H9 (cell line): ENCODE data around the gene AGO1. TPM values are rescaled to one million over a fixed set of nuclear protein-coding genes. Genes with fewer than 3 reads are reported as not detected.

ENCODE experiments used
- DNase-seq: peaks from one replicate; pipeline ENCODE4 v3.0.0-alpha.2; 2017
- H2AFZ ChIP-seq: one replicate; pipeline ENCODE4 v1.6.1; 2013; ENCODE audit warnings: mild to moderate bottlenecking, low read length, control low read depth, moderate library complexity
- H2AK5ac ChIP-seq: 2 replicates; pipeline ENCODE4 v1.6.1; 2013; ENCODE audit warnings: low read length, control low read depth, mixed read lengths; ENCODE audit not compliant: insufficient read length
- H2BK120ac ChIP-seq: one replicate; pipeline ENCODE4 v1.6.1; 2013; ENCODE audit warnings: low read depth, mild to moderate bottlenecking, low read length, control low read depth, inconsistent platforms; ENCODE audit not compliant: poor library complexity, severe bottlenecking
- H2BK12ac ChIP-seq: 2 replicates; pipeline ENCODE4 v1.6.1; 2013; ENCODE audit warnings: low read length, control low read depth, mixed read lengths, low read depth; ENCODE audit not compliant: insufficient read length
- H2BK15ac ChIP-seq: 2 replicates; pipeline ENCODE4 v1.6.1; 2013; ENCODE audit warnings: low read depth, low read length, control low read depth
- H2BK20ac ChIP-seq: one replicate; pipeline ENCODE4 v1.6.1; 2013; ENCODE audit warnings: low read depth, mild to moderate bottlenecking, low read length, control low read depth, inconsistent platforms; ENCODE audit not compliant: poor library complexity, severe bottlenecking
- H2BK5ac ChIP-seq: 2 replicates; pipeline ENCODE4 v1.6.1; 2013; ENCODE audit warnings: low read length, control low read depth, mixed read lengths; ENCODE audit not compliant: insufficient read length
- H3K14ac ChIP-seq: 2 replicates; pipeline ENCODE4 v1.6.1; 2013; ENCODE audit warnings: low read length, control low read depth; ENCODE audit not compliant: insufficient read depth
- H3K18ac ChIP-seq: 2 replicates; pipeline ENCODE4 v1.6.1; 2013; ENCODE audit warnings: low read depth, mild to moderate bottlenecking, mixed read lengths, low read length, control low read depth; ENCODE audit not compliant: insufficient read length
- H3K23ac ChIP-seq: 2 replicates; pipeline ENCODE4 v1.6.1; 2013; ENCODE audit warnings: low read length, control low read depth, mixed read lengths, low read depth; ENCODE audit not compliant: insufficient read length
- H3K23me2 ChIP-seq: 2 replicates; pipeline ENCODE4 v1.6.1; 2013; ENCODE audit warnings: low read depth, mild to moderate bottlenecking, mixed read lengths, low read length, control low read depth; ENCODE audit not compliant: insufficient read length, poor library complexity, severe bottlenecking
- H3K27ac ChIP-seq: 2 replicates; pipeline ENCODE4 v1.5.1; 2013; ENCODE audit warnings: low read length, control low read depth, mixed read lengths, low read depth; ENCODE audit not compliant: insufficient read length
- H3K27me3 ChIP-seq: 2 replicates; pipeline ENCODE4 v1.6.1; 2013; ENCODE audit warnings: low read length, control low read depth, inconsistent platforms; ENCODE audit not compliant: insufficient read depth
- H3K4ac ChIP-seq: 2 replicates; pipeline ENCODE4 v1.6.1; 2013; ENCODE audit warnings: low read depth, mild to moderate bottlenecking, control low read depth, inconsistent platforms, low read length, moderate library complexity
- H3K4me1 ChIP-seq: 2 replicates; pipeline ENCODE4 v1.6.1; 2013; ENCODE audit warnings: low read length, control low read depth, inconsistent platforms; ENCODE audit not compliant: insufficient read depth
- H3K4me2 ChIP-seq: 2 replicates; pipeline ENCODE4 v1.6.1; 2013; ENCODE audit warnings: low read length, control low read depth, mixed read lengths; ENCODE audit not compliant: insufficient read length, insufficient read depth
- H3K56ac ChIP-seq: 2 replicates; pipeline ENCODE4 v1.6.1; 2013; ENCODE audit warnings: low read depth, mild to moderate bottlenecking, mixed read lengths, low read length, control low read depth; ENCODE audit not compliant: insufficient read length
- H3K79me1 ChIP-seq: 2 replicates; pipeline ENCODE4 v1.6.1; 2013; ENCODE audit warnings: low read depth, mild to moderate bottlenecking, moderate library complexity, low read length, control low read depth, inconsistent platforms; ENCODE audit not compliant: insufficient read depth, poor library complexity, severe bottlenecking
- H3K79me2 ChIP-seq: 2 replicates; pipeline ENCODE4 v1.6.1; 2013; ENCODE audit warnings: low read length, control low read depth, inconsistent platforms; ENCODE audit not compliant: insufficient read depth
- H3K9ac ChIP-seq: 2 replicates; pipeline ENCODE4 v1.6.1; 2013; ENCODE audit warnings: low read length, control low read depth, mixed read lengths; ENCODE audit not compliant: insufficient read length; ENCODE audit errors: extremely low read depth
- H3K9me3 ChIP-seq: one replicate; pipeline ENCODE4 v1.6.1; 2013; ENCODE audit warnings: low read depth, low read length, inconsistent platforms; ENCODE audit not compliant: control insufficient read depth
- H3T11ph ChIP-seq: one replicate; pipeline ENCODE4 v1.6.1; 2013; ENCODE audit warnings: mild to moderate bottlenecking, low read length, control low read depth, inconsistent platforms
- H4K20me1 ChIP-seq: one replicate; pipeline ENCODE4 v1.6.1; 2013; ENCODE audit not compliant: control insufficient read depth, insufficient read length, insufficient read depth
- H4K5ac ChIP-seq: 2 replicates; pipeline ENCODE4 v1.6.1; 2013; ENCODE audit warnings: low read depth, mild to moderate bottlenecking, mixed read lengths, low read length, control low read depth; ENCODE audit not compliant: insufficient read length
- H4K8ac ChIP-seq: replicated peaks from 2 replicates; pipeline ENCODE4 v1.6.1; 2013; ENCODE audit warnings: low read length, control low read depth, mixed read lengths, low read depth; ENCODE audit not compliant: insufficient read length
- H4K91ac ChIP-seq: 2 replicates; pipeline ENCODE4 v1.6.1; 2013; ENCODE audit warnings: low read depth, mild to moderate bottlenecking, moderate library complexity, mixed read lengths, low read length, control low read depth; ENCODE audit not compliant: insufficient read length
- H3K27ac Mint-ChIP-seq, 3 experiments: 2 replicates in 2 of 3; 3 replicates in 1 of 3; pipeline ENCODE4 v1.8.0; 2020 to 2021; ENCODE audit warnings: mixed read lengths in 3 of 3, mild to moderate bottlenecking in 1 of 3, moderate library complexity in 1 of 3
- H3K27me3 Mint-ChIP-seq: 2 replicates; pipeline ENCODE4 v1.8.0; 2021; ENCODE audit warnings: low read depth, mild to moderate bottlenecking, moderate library complexity, mixed read lengths
- H3K36me3 Mint-ChIP-seq, 3 experiments: 2 replicates in 2 of 3; 3 replicates in 1 of 3; pipeline ENCODE4 v1.8.0; 2020 to 2021; ENCODE audit warnings: low read depth in 3 of 3, mixed read lengths in 3 of 3; ENCODE audit not compliant: insufficient read depth in 1 of 3
- H3K4me1 Mint-ChIP-seq, 2 experiments: 2 replicates each; pipeline ENCODE4 v1.8.0; 2020; ENCODE audit warnings: mixed read lengths in 2 of 2
- H3K4me3 Mint-ChIP-seq, 2 experiments: 2 replicates in 1 of 2; 3 replicates in 1 of 2; pipeline ENCODE4 v1.8.0; 2020 to 2021; ENCODE audit warnings: mild to moderate bottlenecking in 2 of 2, mixed read lengths in 2 of 2, moderate library complexity in 1 of 2
- H3K9me3 Mint-ChIP-seq, 2 experiments: 2 replicates in 1 of 2; 3 replicates in 1 of 2; pipeline ENCODE4 v1.8.0; 2020; ENCODE audit warnings: mild to moderate bottlenecking in 2 of 2, mixed read lengths in 2 of 2, moderate library complexity in 1 of 2
- CTCF ChIP-seq: fragments of 200-600 bp; sonication (generic); conservative IDR thresholded peaks from 3 replicates; pipeline ENCODE4 v1.8.0; 2021; ENCODE audit warnings: antibody characterized with exemption, mild to moderate bottlenecking
- WGBS: extraction: QIAGEN DNeasy Blood & Tissue Kit; methylation state at CpG from one replicate; pipeline ENCODE4 v1.1.7; 2013; ENCODE audit warnings: missing lambda C conversion rate, low lambda C conversion rate, mixed read lengths; ENCODE audit not compliant: insufficient read length; ENCODE audit errors: extremely low coverage; 5-methylcytosine and 5-hydroxymethylcytosine counted together
- total RNA-seq: library from RNA; stranded (reverse); gene quantifications from 2 replicates; pipeline ENCODE4 v1.2.1, GENCODE V29; 2021

The AGO1 gene
- total RNA-seq, 1 experiment from 2014 or later: 74.2 TPM

- Mint-ChIP-seq H3K36me3 (peaks cover 11 to 47% (median 44%) of the 10 kb centered on the region in 3 experiments; a peak in 6 of 7 replicates), H3K27me3 (no peaks in the 10 kb centered on the region), H3K4me1 (no peaks in the 10 kb centered on the region), H3K9me3 (no peaks in the 10 kb centered on the region), H3K4me3 (no peak overlapping the region), H3K27ac (peak overlapping the region in 1 of 3 experiments; percentile 44; a peak in 2 of 7 replicates)
- no peak overlapping the region for H2BK20ac ChIP-seq
- no peak overlapping the region for H2AFZ ChIP-seq
- no peak overlapping the region for H3K14ac ChIP-seq
- no CpG with 5 or more reads among the region's 2 CpGs for WGBS
- H3K23ac ChIP-seq: no peak overlapping the region
- no peak overlapping the region for H4K8ac ChIP-seq
- H3T11ph ChIP-seq: no peak overlapping the region
- H3K27ac ChIP-seq: no peak overlapping the region
- H3K27me3 ChIP-seq: no peaks in the 10 kb centered on the region
- H3K9me3 ChIP-seq: no peaks in the 10 kb centered on the region
- H3K18ac ChIP-seq: no peak overlapping the region
- no peak overlapping the region for H3K56ac ChIP-seq
- H4K20me1 ChIP-seq: no peaks in the 10 kb centered on the region
- H3K79me1 ChIP-seq: no peaks in the 10 kb centered on the region
- H3K4me1 ChIP-seq: no peaks in the 10 kb centered on the region
- H3K9ac ChIP-seq: no peak overlapping the region
- H3K79me2 ChIP-seq: peaks cover 1% of the 10 kb centered on the region; the same call in 1 of the 2 replicates
- no peaks in the 10 kb centered on the region for H3K23me2 ChIP-seq
- H3K4ac ChIP-seq: no peak overlapping the region
- H2BK120ac ChIP-seq: no peak overlapping the region
- DNase-seq: no peak
- TF ChIP-seq CTCF: no peak
- no peak overlapping the region for H3K4me2 ChIP-seq
- no peak overlapping the region for H2BK5ac ChIP-seq
- no peak overlapping the region for H4K91ac ChIP-seq
- no peak overlapping the region for H4K5ac ChIP-seq
- H2BK12ac ChIP-seq: no peak overlapping the region
- no peak overlapping the region for H2AK5ac ChIP-seq
- H2BK15ac ChIP-seq: no peak overlapping the region
These were observed 48.8 kb upstream of the AGO1 start for GRCh38 chr1:35834218-35834617.
